A673 (cell line): ENCODE measurements around the gene EIF3K. TPM values are rescaled to one million over a fixed set of nuclear protein-coding genes. Genes with fewer than 3 reads are reported as not detected.

Experiments used
- BruUV-seq: library from RNA; stranded (reverse); fragments of 400-500 nt; replicated peaks from 2 replicates; lab custom pipeline; 2021; lab: Mats Ljungman, UMichigan
- CTCF ChIA-PET: fragments of 300-600 bp; sonication (Branson Sonifier 250); formaldehyde crosslinking; loops from one replicate; lab custom pipeline; 2022; ENCODE audit warnings: antibody characterized with exemption; lab: Charles Lee
- POLR2A ChIA-PET: fragments of 300-600 bp; sonication (Branson Sonifier 250); formaldehyde crosslinking; loops from one replicate; lab custom pipeline; 2022; ENCODE audit warnings: antibody characterized with exemption; ENCODE audit not compliant: low non-redundant PET; lab: Charles Lee
- DNase-seq: peaks from one replicate; pipeline ENCODE4 v3.0.0-alpha.2; 2015; ENCODE audit warnings: low spot score
- H3K27ac ChIP-seq: fragments of 200-600 bp; sonication (generic); 2 replicates; pipeline ENCODE4 v1.5.1; 2016; ENCODE audit warnings: mixed run types, low read depth, mild to moderate bottlenecking, mixed read lengths, antibody characterized with exemption, low read length; ENCODE audit not compliant: poor library complexity, severe bottlenecking
- H3K27me3 ChIP-seq: fragments of 200-600 bp; sonication (generic); replicated peaks from 2 replicates; pipeline ENCODE4 v1.6.1; 2017; ENCODE audit warnings: mixed run types, low read depth, mild to moderate bottlenecking, mixed read lengths, antibody characterized with exemption, low read length; ENCODE audit not compliant: insufficient read depth, poor library complexity
- H3K36me3 ChIP-seq: fragments of 200-600 bp; sonication (generic); 2 replicates; pipeline ENCODE4 v1.6.1; 2016; ENCODE audit warnings: mixed run types, mild to moderate bottlenecking, mixed read lengths, antibody characterized with exemption, low read length; ENCODE audit not compliant: insufficient read depth, poor library complexity, severe bottlenecking
- H3K4me1 ChIP-seq: fragments of 200-600 bp; sonication (generic); 2 replicates; pipeline ENCODE4 v1.6.1; 2017; ENCODE audit warnings: mixed run types, mild to moderate bottlenecking, mixed read lengths, antibody characterized with exemption, low read length; ENCODE audit not compliant: insufficient read depth, poor library complexity, severe bottlenecking
- H3K4me3 ChIP-seq: fragments of 200-600 bp; sonication (generic); 2 replicates; pipeline ENCODE4 v1.5.1; 2016; ENCODE audit warnings: low read depth, mixed run types, mild to moderate bottlenecking, mixed read lengths, low read length; ENCODE audit not compliant: poor library complexity, severe bottlenecking
- H3K9me3 ChIP-seq: fragments of 200-600 bp; sonication (generic); 2 replicates; pipeline ENCODE4 v1.6.1; 2016; ENCODE audit warnings: mixed run types, low read depth, mild to moderate bottlenecking, mixed read lengths, antibody characterized with exemption, low read length; ENCODE audit not compliant: poor library complexity, severe bottlenecking
- CTCF ChIP-seq: fragments of 300-800, 200-600 bp; sonication (generic); conservative IDR thresholded peaks from 2 replicates; pipeline ENCODE4 v1.5.1; 2017; ENCODE audit warnings: low read depth, mild to moderate bottlenecking, antibody characterized with exemption, low read length, moderate library complexity, mixed read lengths
- EZH2 ChIP-seq: fragments of 200-600 bp; sonication (generic); IDR thresholded peaks from 2 replicates; pipeline ENCODE4 v1.6.1; 2017; ENCODE audit warnings: borderline replicate concordance, low read depth, mild to moderate bottlenecking, mixed read lengths, antibody characterized with exemption, low read length; ENCODE audit not compliant: poor library complexity, severe bottlenecking
- intact Hi-C: fragments of 100-400 bp; cut with micrococcal nuclease; formaldehyde crosslinking; loops from one replicate; pipeline ENCODE4 v1.10.0; 2022; ENCODE audit not compliant: unreplicated experiment
- total RNA-seq: library from RNA; stranded (reverse); gene quantifications from 2 replicates; pipeline ENCODE4 v1.2.3, GENCODE V29; 2021

Gene EIF3K
- total RNA-seq, 1 experiment from 2014 or later = 316 TPM

- H3K36me3 ChIP-seq = no peaks in the 10 kb centered on the region
- intact Hi-C loops = no loop called here
- no peak overlapping the region for H3K4me3 ChIP-seq
- BruUV-seq = no TSS peak
- DNase-seq = no peak
- H3K27me3 ChIP-seq = no peaks in the 10 kb centered on the region
- no peaks in the 10 kb centered on the region for H3K9me3 ChIP-seq
- ChIA-PET CTCF (no interaction called here), POLR2A (no interaction called here)
- no peak for TF ChIP-seq EZH2
- no peak for TF ChIP-seq CTCF
- H3K27ac ChIP-seq = no peak overlapping the region
- H3K4me1 ChIP-seq = no peaks in the 10 kb centered on the region
Observed at GRCh38 chr19:38642176-38642575, 23.2 kb downstream of the EIF3K start.

GRCh38 chr19:38644719-38645118, 25.7 kb downstream of the EIF3K start:
- no peak overlapping the region for H3K4me3 ChIP-seq
- no peak for TF ChIP-seq EZH2
- TF ChIP-seq CTCF = no peak
- DNase-seq = no peak
- H3K4me1 ChIP-seq = peaks cover 4% of the 10 kb centered on the region
- no TSS peak for BruUV-seq
- ChIA-PET POLR2A (no interaction called here), CTCF (interaction anchor here (0.7 kb wide), 1 partner anchor 10 kb away, joined by 6 read pairs; no protein-coding TSS in a partner anchor)
- H3K27ac ChIP-seq = no peak overlapping the region
- H3K27me3 ChIP-seq = no peaks in the 10 kb centered on the region
- H3K9me3 ChIP-seq = no peaks in the 10 kb centered on the region
- intact Hi-C loops = no loop called here
- H3K36me3 ChIP-seq = no peaks in the 10 kb centered on the region

GRCh38 chr19:38647368-38647965, 28.5 kb downstream of the EIF3K start, which contains the start of gene ACTN4:
ACTN4 (plus strand) TSS chr19:38647649; CDS start chr19:38647746, 97 bp downstream.
- TF ChIP-seq EZH2 (no peak), CTCF (no peak)
- ChIA-PET CTCF (interaction anchor here (0.7 to 1.2 kb wide), 3 partner anchors 11 to 244 kb away, joined by 3 to 14 read pairs (median 3); partner anchors contain the start of gene FAM98C), POLR2A (interaction anchor here (0.5 to 0.6 kb wide), 3 partner anchors 33 to 1958 kb away, joined by 3 to 8 read pairs (median 3); no protein-coding TSS in a partner anchor)
- BruUV-seq = no TSS peak
- intact Hi-C loops = no loop called here
- Histone ChIP-seq H3K36me3 (no peaks in the 10 kb centered on the region), H3K27me3 (no peaks in the 10 kb centered on the region), H3K4me3 (peak within 1 kb of the TSS; percentile 100), H3K9me3 (no peaks in the 10 kb centered on the region), H3K27ac (peak within 1 kb of the TSS; percentile 93), H3K4me1 (peaks cover 27% of the 10 kb centered on the region)
- DNase-seq = peak; percentile 98
